MM.1S (cell line): ENCODE results near the gene KCNMA1.

Experiments
- DNase-seq: peaks from one replicate; pipeline ENCODE4 v3.0.0-alpha.2; 2015
- H2AFZ ChIP-seq: fragments of 300-600 bp; sonication (generic); 2 replicates; pipeline ENCODE4 v1.6.0; 2016; ENCODE audit warnings: antibody characterized with exemption, low read length
- H3F3A ChIP-seq: fragments of 300-600 bp; sonication (generic); 2 replicates; pipeline ENCODE4 v1.6.1; 2016; ENCODE audit warnings: mild to moderate bottlenecking, antibody characterized with exemption, low read length, moderate library complexity, mixed read lengths; ENCODE audit not compliant: insufficient read depth
- H3K27ac ChIP-seq: fragments of 300-600 bp; sonication (generic); 2 replicates; pipeline ENCODE4 v1.5.1; 2016; ENCODE audit warnings: mild to moderate bottlenecking, low read length
- H3K27me3 ChIP-seq: fragments of 300-600 bp; sonication (generic); replicated peaks from 2 replicates; pipeline ENCODE4 v1.6.0; 2016; ENCODE audit warnings: low read length; ENCODE audit not compliant: insufficient read depth
- H3K36me3 ChIP-seq: fragments of 300-600 bp; sonication (generic); replicated peaks from 2 replicates; pipeline ENCODE4 v1.6.1; 2016; ENCODE audit warnings: mild to moderate bottlenecking, low read length, mixed read lengths; ENCODE audit not compliant: insufficient read depth
- H3K4me1 ChIP-seq: fragments of 300-600 bp; sonication (generic); 2 replicates; pipeline ENCODE4 v1.6.1; 2016; ENCODE audit warnings: low read length, mixed read lengths
- H3K4me2 ChIP-seq: fragments of 300-600 bp; sonication (generic); 2 replicates; pipeline ENCODE4 v1.6.0; 2016; ENCODE audit warnings: low read depth, low read length
- H3K4me3 ChIP-seq: fragments of 300-600 bp; sonication (generic); 2 replicates; pipeline ENCODE4 v1.5.1; 2016; ENCODE audit warnings: low read length, mixed read lengths
- H3K79me2 ChIP-seq: fragments of 300-600 bp; sonication (generic); 2 replicates; pipeline ENCODE4 v1.6.1; 2016; ENCODE audit warnings: mixed run types, low read length, mixed read lengths
- H3K9ac ChIP-seq: fragments of 300-600 bp; sonication (generic); 2 replicates; pipeline ENCODE4 v1.6.1; 2016; ENCODE audit warnings: low read length, mixed read lengths
- H3K9me2 ChIP-seq: fragments of 300-600 bp; sonication (generic); replicated peaks from 2 replicates; pipeline ENCODE4 v1.6.1; 2016; ENCODE audit warnings: mild to moderate bottlenecking, low read length, mixed read lengths; ENCODE audit not compliant: insufficient read depth
- H3K9me3 ChIP-seq: fragments of 300-600 bp; sonication (generic); replicated peaks from 2 replicates; pipeline ENCODE4 v1.6.1; 2016; ENCODE audit warnings: mild to moderate bottlenecking, low read length, mixed read lengths; ENCODE audit not compliant: insufficient read depth
- H4K20me1 ChIP-seq: fragments of 300-600 bp; sonication (generic); 2 replicates; pipeline ENCODE4 v1.6.1; 2016; ENCODE audit warnings: mild to moderate bottlenecking, low read length, moderate library complexity, mixed read lengths; ENCODE audit not compliant: insufficient read depth
- CTCF ChIP-seq: fragments of 300-600 bp; sonication (generic); IDR thresholded peaks from 2 replicates; pipeline ENCODE4 v1.5.1; 2016; ENCODE audit warnings: antibody characterized with exemption, low read length, mixed read lengths
- EZH2 ChIP-seq: fragments of 300-600 bp; sonication (generic); optimal IDR thresholded peaks from 2 replicates; pipeline ENCODE3; 2017; ENCODE audit warnings: low read depth, mild to moderate bottlenecking, antibody characterized with exemption, low read length, mixed read lengths
- EZH2phosphoT487 ChIP-seq: fragments of 300-600 bp; sonication (generic); IDR thresholded peaks from 2 replicates; pipeline ENCODE4 v1.6.1; 2018; ENCODE audit warnings: antibody characterized with exemption, low read length

Gene KCNMA1

GRCh38 chr10:77580482-77580881, 57.1 kb downstream of the KCNMA1 start:
- Histone ChIP-seq H3K27me3 (no peaks in the 10 kb centered on the region), H2AFZ (no peak overlapping the region), H3F3A (no peaks in the 10 kb centered on the region), H3K36me3 (no peaks in the 10 kb centered on the region), H3K9me2 (no peaks in the 10 kb centered on the region), H3K9me3 (no peaks in the 10 kb centered on the region), H3K27ac (no peak overlapping the region), H3K4me2 (no peak overlapping the region), H3K4me1 (no peaks in the 10 kb centered on the region), H4K20me1 (no peaks in the 10 kb centered on the region), H3K9ac (no peak overlapping the region), H3K79me2 (no peaks in the 10 kb centered on the region), H3K4me3 (no peak overlapping the region)
- DNase-seq: no peak
- no peak for TF ChIP-seq CTCF

DNA sequence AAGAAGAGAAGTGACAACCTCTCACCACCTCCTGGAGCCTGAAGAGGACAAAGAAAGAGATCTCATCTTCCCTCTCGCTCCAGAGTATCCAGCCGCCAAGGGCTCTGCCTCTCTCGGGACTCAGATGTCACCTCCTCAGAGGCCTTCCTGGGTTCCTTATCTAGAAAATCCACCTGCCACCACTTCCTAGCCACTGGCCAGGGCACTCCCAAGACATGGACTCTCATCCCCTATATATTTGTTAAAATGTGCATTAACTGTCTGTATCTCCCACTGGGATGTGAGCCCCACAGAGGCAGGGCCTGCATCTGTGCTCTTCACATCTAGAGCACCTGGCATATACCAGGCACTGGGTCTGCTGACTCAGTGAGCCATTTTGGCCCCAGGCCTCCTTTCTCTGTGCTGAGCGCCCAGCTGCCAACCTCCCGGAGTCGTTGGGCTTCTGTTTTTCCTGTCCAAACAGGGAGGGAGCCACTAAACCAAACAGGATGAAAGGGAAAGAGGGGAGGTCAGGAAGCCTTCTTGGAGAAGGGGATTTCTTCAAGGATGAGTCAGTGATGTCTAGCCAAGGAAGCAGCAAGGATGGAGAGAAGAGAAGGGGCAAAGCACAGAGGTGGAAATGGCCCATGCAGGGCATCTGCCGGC, 58.9 kb downstream of the KCNMA1 start:
- Histone ChIP-seq H3K79me2 (no peaks in the 10 kb centered on the region), H3K4me1 (no peaks in the 10 kb centered on the region), H3K4me2 (no peak overlapping the region), H3K4me3 (no peak overlapping the region), H3K9ac (no peak overlapping the region), H3F3A (no peaks in the 10 kb centered on the region), H4K20me1 (no peaks in the 10 kb centered on the region), H3K36me3 (no peaks in the 10 kb centered on the region), H3K9me3 (no peaks in the 10 kb centered on the region), H3K9me2 (no peaks in the 10 kb centered on the region), H3K27ac (no peak overlapping the region), H3K27me3 (no peaks in the 10 kb centered on the region), H2AFZ (no peak overlapping the region)
- no peak for DNase-seq
- TF ChIP-seq EZH2: no peak
- no peak for TF ChIP-seq CTCF

GRCh38 chr10:77577666-77578229, 59.9 kb downstream of the KCNMA1 start:
- Histone ChIP-seq H3K27me3 (no peaks in the 10 kb centered on the region), H3K4me1 (no peaks in the 10 kb centered on the region), H3K36me3 (no peaks in the 10 kb centered on the region), H3K9ac (no peak overlapping the region), H4K20me1 (no peaks in the 10 kb centered on the region), H3K9me3 (no peaks in the 10 kb centered on the region), H3K79me2 (no peaks in the 10 kb centered on the region), H3K27ac (no peak overlapping the region), H3F3A (no peaks in the 10 kb centered on the region), H2AFZ (no peak overlapping the region), H3K4me2 (no peak overlapping the region), H3K9me2 (no peaks in the 10 kb centered on the region), H3K4me3 (no peak overlapping the region)
- TF ChIP-seq EZH2phosphoT487 (no peak), EZH2 (no peak), CTCF (no peak)
- no peak for DNase-seq
